Measurements from ENCODE around the gene CCNJ. TPM values are rescaled to one million over a fixed set of nuclear protein-coding genes. Genes with fewer than 3 reads are reported as not detected.
A peak's percentile ranks its signal among the peaks of the same experiment; 100 is the strongest.

The CCNJ gene
- total and polyA plus RNA-seq, 2 of the 13 experiments (the other 11 are each of a cell fraction or from before 2014, with no cell fraction given) = 14.1 to 21.5 TPM

- TF ChIP-seq, protein P1, sequence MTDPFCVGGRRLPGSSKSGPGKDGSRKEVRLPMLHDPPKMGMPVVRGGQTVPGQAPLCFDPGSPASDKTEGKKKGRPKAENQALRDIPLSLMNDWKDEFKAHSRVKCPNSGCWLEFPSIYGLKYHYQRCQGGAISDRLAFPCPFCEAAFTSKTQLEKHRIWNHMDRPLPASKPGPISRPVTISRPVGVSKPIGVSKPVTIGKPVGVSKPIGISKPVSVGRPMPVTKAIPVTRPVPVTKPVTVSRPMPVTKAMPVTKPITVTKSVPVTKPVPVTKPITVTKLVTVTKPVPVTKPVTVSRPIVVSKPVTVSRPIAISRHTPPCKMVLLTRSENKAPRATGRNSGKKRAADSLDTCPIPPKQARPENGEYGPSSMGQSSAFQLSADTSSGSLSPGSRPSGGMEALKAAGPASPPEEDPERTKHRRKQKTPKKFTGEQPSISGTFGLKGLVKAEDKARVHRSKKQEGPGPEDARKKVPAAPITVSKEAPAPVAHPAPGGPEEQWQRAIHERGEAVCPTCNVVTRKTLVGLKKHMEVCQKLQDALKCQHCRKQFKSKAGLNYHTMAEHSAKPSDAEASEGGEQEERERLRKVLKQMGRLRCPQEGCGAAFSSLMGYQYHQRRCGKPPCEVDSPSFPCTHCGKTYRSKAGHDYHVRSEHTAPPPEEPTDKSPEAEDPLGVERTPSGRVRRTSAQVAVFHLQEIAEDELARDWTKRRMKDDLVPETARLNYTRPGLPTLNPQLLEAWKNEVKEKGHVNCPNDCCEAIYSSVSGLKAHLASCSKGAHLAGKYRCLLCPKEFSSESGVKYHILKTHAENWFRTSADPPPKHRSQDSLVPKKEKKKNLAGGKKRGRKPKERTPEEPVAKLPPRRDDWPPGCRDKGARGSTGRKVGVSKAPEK (CRISPR knock-in tag; IDR thresholded peaks at IDR 0.05; ENCODE audit: borderline replicate concordance) = no peak
- no peak for TF ChIP-seq MED8 (CRISPR knock-in tag; IDR thresholded peaks at IDR 0.05; ENCODE audit: insufficient replicate concordance)
- TF ChIP-seq EED (CRISPR knock-in tag; IDR thresholded peaks at IDR 0.05) = no peak
- TF ChIP-seq, protein P2, sequence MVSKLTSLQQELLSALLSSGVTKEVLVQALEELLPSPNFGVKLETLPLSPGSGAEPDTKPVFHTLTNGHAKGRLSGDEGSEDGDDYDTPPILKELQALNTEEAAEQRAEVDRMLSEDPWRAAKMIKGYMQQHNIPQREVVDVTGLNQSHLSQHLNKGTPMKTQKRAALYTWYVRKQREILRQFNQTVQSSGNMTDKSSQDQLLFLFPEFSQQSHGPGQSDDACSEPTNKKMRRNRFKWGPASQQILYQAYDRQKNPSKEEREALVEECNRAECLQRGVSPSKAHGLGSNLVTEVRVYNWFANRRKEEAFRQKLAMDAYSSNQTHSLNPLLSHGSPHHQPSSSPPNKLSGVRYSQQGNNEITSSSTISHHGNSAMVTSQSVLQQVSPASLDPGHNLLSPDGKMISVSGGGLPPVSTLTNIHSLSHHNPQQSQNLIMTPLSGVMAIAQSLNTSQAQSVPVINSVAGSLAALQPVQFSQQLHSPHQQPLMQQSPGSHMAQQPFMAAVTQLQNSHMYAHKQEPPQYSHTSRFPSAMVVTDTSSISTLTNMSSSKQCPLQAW (CRISPR knock-in tag; IDR thresholded peaks at IDR 0.05) = no peak
- TF ChIP-seq, protein P3, sequence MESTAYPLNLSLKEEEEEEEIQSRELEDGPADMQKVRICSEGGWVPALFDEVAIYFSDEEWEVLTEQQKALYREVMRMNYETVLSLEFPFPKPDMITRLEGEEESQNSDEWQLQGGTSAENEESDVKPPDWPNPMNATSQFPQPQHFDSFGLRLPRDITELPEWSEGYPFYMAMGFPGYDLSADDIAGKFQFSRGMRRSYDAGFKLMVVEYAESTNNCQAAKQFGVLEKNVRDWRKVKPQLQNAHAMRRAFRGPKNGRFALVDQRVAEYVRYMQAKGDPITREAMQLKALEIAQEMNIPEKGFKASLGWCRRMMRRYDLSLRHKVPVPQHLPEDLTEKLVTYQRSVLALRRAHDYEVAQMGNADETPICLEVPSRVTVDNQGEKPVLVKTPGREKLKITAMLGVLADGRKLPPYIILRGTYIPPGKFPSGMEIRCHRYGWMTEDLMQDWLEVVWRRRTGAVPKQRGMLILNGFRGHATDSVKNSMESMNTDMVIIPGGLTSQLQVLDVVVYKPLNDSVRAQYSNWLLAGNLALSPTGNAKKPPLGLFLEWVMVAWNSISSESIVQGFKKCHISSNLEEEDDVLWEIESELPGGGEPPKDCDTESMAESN (CRISPR knock-in tag; conservative IDR thresholded peaks at IDR 0.05) = no peak
- no peak for TF ChIP-seq YEATS4 (CRISPR knock-in tag; IDR thresholded peaks at IDR 0.05; ENCODE audit: borderline replicate concordance)
- 0 out of 4 replicates have a peak, but pooled peaks of 1 of the 2 experiments have one; percentile 36 for TF ChIP-seq EP300 (IDR thresholded peaks at IDR 0.05; ENCODE audit: low read depth in 2 of 2, low read length in 2 of 2)
- no peak for TF ChIP-seq EP300 (CRISPR knock-in tag; IDR thresholded peaks at IDR 0.05; ENCODE audit: borderline replicate concordance)
- TF ChIP-seq JUN (CRISPR knock-in tag; IDR thresholded peaks at IDR 0.05) = no peak
- TF ChIP-seq, protein P4, sequence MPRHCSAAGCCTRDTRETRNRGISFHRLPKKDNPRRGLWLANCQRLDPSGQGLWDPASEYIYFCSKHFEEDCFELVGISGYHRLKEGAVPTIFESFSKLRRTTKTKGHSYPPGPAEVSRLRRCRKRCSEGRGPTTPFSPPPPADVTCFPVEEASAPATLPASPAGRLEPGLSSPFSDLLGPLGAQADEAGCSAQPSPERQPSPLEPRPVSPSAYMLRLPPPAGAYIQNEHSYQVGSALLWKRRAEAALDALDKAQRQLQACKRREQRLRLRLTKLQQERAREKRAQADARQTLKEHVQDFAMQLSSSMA (CRISPR knock-in tag; IDR thresholded peaks at IDR 0.05) = no peak
- TF ChIP-seq, protein P5, sequence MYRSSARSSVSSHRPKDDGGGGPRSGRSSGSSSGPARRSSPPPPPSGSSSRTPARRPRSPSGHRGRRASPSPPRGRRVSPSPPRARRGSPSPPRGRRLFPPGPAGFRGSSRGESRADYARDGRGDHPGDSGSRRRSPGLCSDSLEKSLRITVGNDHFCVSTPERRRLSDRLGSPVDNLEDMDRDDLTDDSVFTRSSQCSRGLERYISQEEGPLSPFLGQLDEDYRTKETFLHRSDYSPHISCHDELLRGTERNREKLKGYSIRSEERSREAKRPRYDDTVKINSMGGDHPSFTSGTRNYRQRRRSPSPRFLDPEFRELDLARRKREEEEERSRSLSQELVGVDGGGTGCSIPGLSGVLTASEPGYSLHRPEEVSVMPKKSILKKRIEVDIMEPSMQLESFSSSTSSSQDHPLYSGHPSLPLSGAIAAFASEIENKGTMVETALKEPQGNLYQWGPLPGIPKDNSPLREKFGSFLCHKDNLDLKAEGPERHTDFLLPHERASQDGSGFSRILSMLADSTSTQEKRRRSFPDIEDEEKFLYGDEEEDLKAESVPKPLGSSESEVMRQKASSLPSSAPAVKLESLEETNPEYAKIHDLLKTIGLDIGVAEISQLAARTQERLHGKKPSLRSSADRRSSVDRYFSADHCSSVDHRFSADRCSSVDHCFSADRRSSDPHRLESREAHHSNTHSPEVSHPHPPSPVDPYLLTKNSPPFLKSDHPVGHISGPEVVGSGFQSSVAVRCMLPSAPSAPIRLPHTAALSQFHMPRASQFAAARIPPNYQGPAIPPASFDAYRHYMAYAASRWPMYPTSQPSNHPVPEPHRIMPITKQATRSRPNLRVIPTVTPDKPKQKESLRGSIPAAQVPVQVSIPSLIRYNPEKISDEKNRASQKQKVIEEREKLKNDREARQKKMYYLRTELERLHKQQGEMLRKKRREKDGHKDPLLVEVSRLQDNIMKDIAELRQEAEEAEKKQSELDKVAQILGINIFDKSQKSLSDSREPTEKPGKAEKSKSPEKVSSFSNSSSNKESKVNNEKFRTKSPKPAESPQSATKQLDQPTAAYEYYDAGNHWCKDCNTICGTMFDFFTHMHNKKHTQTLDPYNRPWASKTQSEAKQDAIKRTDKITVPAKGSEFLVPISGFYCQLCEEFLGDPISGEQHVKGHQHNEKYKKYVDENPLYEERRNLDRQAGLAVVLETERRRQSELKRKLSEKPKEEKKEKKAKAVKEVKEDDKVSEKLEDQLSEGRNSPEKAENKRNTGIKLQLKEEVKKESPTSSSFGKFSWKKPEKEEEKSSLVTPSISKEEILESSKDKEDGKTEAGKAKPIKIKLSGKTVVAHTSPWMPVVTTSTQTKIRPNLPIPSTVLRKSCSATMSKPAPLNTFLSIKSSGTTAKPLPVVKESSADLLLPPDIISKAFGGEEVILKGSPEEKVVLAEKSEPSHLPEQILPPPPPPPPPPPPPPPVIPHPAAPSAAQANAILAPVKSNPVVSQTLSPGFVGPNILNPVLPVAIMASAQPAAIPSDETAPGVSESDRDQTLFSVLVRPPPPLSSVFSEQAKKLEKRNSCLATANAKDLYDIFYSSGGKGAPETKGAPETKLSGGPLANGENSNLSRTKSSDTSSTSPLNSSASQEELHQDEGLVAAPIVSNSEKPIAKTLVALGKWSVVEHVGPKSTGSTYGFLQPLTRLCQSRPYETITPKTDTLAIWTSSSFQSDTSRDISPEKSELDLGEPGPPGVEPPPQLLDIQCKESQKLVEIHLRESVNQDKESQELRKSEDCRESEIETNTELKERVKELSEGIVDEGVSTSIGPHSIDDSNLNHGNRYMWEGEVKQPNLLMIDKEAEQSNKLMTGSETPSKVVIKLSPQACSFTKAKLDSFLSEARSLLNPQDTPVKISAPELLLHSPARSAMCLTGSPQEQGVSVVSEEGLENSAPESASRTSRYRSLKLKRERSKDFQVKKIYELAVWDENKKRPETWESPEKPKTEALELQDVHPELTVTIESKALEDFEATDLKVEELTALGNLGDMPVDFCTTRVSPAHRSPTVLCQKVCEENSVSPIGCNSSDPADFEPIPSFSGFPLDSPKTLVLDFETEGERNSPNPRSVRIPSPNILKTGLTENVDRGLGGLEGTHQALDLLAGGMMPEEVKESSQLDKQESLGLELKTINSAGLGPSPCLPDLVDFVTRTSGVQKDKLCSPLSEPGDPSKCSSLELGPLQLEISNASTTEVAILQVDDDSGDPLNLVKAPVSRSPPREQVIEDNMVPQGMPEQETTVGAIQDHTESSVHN (CRISPR knock-in tag; IDR thresholded peaks at IDR 0.05) = no peak
- TF ChIP-seq HDAC2 (CRISPR knock-in tag; IDR thresholded peaks at IDR 0.05) = peak; percentile 29; the same call in 1 of the 2 replicates
- no peak for TF ChIP-seq PAWR (CRISPR knock-in tag; IDR thresholded peaks at IDR 0.05; ENCODE audit: borderline replicate concordance)
- TF ChIP-seq SKI (IDR thresholded peaks at IDR 0.05; ENCODE audit: partially characterized antibody) = no peak
Observed at GRCh38 chr10:96093948-96094347, 50.6 kb downstream of the CCNJ start (continued).

All from HepG2 (cell line).